ENCODE data around the gene LRRC3B. TPM values are rescaled to one million over a fixed set of nuclear protein-coding genes. Genes with fewer than 3 reads are reported as not detected.

LRRC3B gene
- total RNA-seq, 6 experiments from 2014 or later = not detected

DNA sequence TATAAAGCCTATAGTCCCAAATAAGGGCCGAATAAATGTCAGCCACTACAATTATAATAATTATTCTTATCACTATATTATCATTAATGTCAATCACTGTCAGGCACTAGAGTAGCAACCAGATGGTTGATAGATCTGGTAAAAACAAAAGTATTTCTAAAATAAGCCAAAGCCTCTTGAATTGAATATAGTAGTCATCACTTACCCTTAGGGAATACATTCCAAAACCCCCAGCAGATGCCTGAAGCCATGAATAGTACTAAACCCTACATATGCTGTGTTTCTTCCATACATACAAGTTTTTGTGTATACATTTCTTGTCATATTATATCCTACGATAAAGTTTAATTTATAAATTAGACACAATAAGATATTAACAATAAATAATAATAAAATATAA lies 59.1 kb downstream of the LRRC3B start:
- intact Hi-C loops (cut with DNase I) = no loop called here
- 63% methylated on average over 2 of the region's 2 CpGs for WGBS (ENCODE audit: insufficient coverage, low coverage, low lambda C conversion rate, missing lambda C conversion rate)
- TF ChIP-seq POLR2A (IDR thresholded peaks at IDR 0.05) (no peak), CTCF (IDR thresholded peaks at IDR 0.05) (no peak)

GRCh38 chr3:26682406-26682805 lies 59.8 kb downstream of the LRRC3B start:
- H3K27me3 ChIP-seq = no peaks in the 10 kb centered on the region
- no peak for DNase-seq
- intact Hi-C loops (cut with DNase I) = no loop called here
- no peak for ATAC-seq
- no peaks in the 10 kb centered on the region for H3K9me3 ChIP-seq
- H3K36me3 ChIP-seq = no peaks in the 10 kb centered on the region
- H3K4me1 ChIP-seq = no peaks in the 10 kb centered on the region
- 82% methylated on average over 1 of the region's 1 CpG for WGBS (ENCODE audit: insufficient coverage, low coverage, low lambda C conversion rate, missing lambda C conversion rate)
- no peak overlapping the region for H3K27ac ChIP-seq
- no peak overlapping the region for H3K4me3 ChIP-seq
- TF ChIP-seq CTCF (IDR thresholded peaks at IDR 0.05) = no peak
- no peak for TF ChIP-seq POLR2A (IDR thresholded peaks at IDR 0.05)

More for the DNA sequence above, 59.1 kb downstream of the LRRC3B start:
- Histone ChIP-seq H3K4me3 (no peak overlapping the region), H3K9me3 (no peaks in the 10 kb centered on the region), H3K27me3 (no peaks in the 10 kb centered on the region), H3K36me3 (no peaks in the 10 kb centered on the region), H3K27ac (no peak overlapping the region), H3K4me1 (no peaks in the 10 kb centered on the region)
- DNase-seq = no peak
- no peak for ATAC-seq

DNA sequence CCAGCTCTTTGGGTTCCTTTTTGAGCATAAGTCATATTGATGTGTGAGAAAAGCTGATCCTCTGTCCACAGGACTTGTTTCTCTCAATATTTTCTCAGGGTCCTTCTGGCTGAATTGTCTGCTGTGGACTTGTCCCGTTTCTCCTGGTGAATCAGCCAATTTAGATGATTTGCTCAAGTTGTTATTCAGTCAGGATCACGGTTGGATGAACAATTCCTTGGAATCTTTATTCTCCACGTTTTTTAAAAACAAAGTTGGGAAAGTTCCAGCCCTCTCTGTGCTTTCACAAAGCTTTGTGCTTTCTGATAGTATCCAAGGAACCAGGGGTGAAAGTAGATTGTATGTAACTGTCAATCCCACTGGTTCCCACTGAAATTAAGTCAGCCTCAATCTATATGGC lies 61.3 kb downstream of the LRRC3B start:
- Histone ChIP-seq H3K27me3 (no peaks in the 10 kb centered on the region), H3K4me3 (no peak overlapping the region), H3K9me3 (no peaks in the 10 kb centered on the region), H3K36me3 (no peaks in the 10 kb centered on the region), H3K4me1 (no peaks in the 10 kb centered on the region), H3K27ac (no peak overlapping the region)
- no peak for TF ChIP-seq POLR2A (IDR thresholded peaks at IDR 0.05)
- no peak for TF ChIP-seq CTCF (IDR thresholded peaks at IDR 0.05)
- no peak for DNase-seq
- 24% methylated on average over 3 of the region's 3 CpGs for WGBS (ENCODE audit: insufficient coverage, low coverage, low lambda C conversion rate, missing lambda C conversion rate)
- no peak for ATAC-seq
- intact Hi-C loops (cut with DNase I) = no loop called here

GRCh38 chr3:26687466-26687865 lies 64.9 kb downstream of the LRRC3B start:
- no peak overlapping the region for H3K4me3 ChIP-seq
- no peaks in the 10 kb centered on the region for H3K27me3 ChIP-seq
- H3K4me1 ChIP-seq = no peaks in the 10 kb centered on the region
- H3K36me3 ChIP-seq = no peaks in the 10 kb centered on the region
- no peak for TF ChIP-seq POLR2A (IDR thresholded peaks at IDR 0.05)
- TF ChIP-seq CTCF (IDR thresholded peaks at IDR 0.05) = no peak
- WGBS (ENCODE audit: insufficient coverage, low coverage, low lambda C conversion rate, missing lambda C conversion rate) = 59% methylated on average over 4 of the region's 4 CpGs
- no peaks in the 10 kb centered on the region for H3K9me3 ChIP-seq
- no peak for ATAC-seq
- intact Hi-C loops (cut with DNase I) = no loop called here
- no peak for DNase-seq
- H3K27ac ChIP-seq = no peak overlapping the region

DNA sequence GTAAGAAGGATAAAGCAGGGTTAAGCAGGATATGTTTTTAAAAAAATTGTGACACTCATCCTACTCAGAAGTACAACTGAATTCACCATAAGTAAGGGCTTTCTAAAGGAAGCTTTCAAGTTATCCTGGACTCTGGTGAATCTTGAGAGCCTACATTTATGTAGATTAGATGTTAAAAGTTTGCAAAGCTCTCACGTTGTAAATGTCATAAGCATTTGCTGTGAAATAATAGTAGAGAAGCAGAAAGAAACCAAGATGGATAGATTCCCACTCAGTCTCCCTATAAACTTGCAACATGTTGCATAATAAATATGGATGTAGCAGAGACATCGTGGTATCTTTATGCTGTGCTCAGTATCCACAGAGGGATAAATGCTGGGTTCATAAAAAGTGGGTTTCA lies 77.0 kb downstream of the LRRC3B start:
- Histone ChIP-seq H3K36me3 (no peaks in the 10 kb centered on the region), H3K9me3 (no peaks in the 10 kb centered on the region), H3K27me3 (no peaks in the 10 kb centered on the region), H3K27ac (no peak overlapping the region), H3K4me1 (no peaks in the 10 kb centered on the region), H3K4me3 (no peak overlapping the region)
- DNase-seq (no peak), ATAC-seq (no peak)
- 27% methylated on average over 2 of the region's 2 CpGs for WGBS (ENCODE audit: insufficient coverage, low coverage, low lambda C conversion rate, missing lambda C conversion rate)
- TF ChIP-seq CTCF (IDR thresholded peaks at IDR 0.05) = no peak
- TF ChIP-seq POLR2A (IDR thresholded peaks at IDR 0.05) = no peak
- intact Hi-C loops (cut with DNase I) = no loop called here

Measured in right lobe of liver (tissue), 6 donors.